WTC11 (cell line): ENCODE results near the gene GSTA3. TPM values are rescaled to one million over a fixed set of nuclear protein-coding genes. Genes with fewer than 3 reads are reported as not detected.

ENCODE experiments used
- ATAC-seq: fragments of 200-7000 bp; cut with Tn5 transposase; 2 replicates; pipeline ENCODE4 v1.10.0; 2021; ENCODE audit warnings: mild to moderate bottlenecking, moderate library complexity
- CTCF ChIA-PET: fragments of 300-600 bp; sonication (Branson Sonifier 250); formaldehyde crosslinking; loops from one replicate; lab custom pipeline; 2021; ENCODE audit warnings: antibody characterized with exemption; lab: Charles Lee
- POLR2A ChIA-PET: fragments of 350-600 bp; sonication (Branson Sonifier 250); formaldehyde crosslinking; loops from one replicate; lab custom pipeline; 2021; ENCODE audit warnings: antibody characterized with exemption; lab: Charles Lee
- DNase-seq: peaks from one replicate; pipeline ENCODE4 v3.0.0; 2021; ENCODE audit warnings: low spot score
- H3K27ac Mint-ChIP-seq: 2 replicates; pipeline ENCODE4 v1.8.0; 2021; ENCODE audit warnings: mixed read lengths
- H3K27me3 Mint-ChIP-seq: 2 replicates; pipeline ENCODE4 v1.8.0; 2021; ENCODE audit warnings: low read depth, mild to moderate bottlenecking, moderate library complexity, mixed read lengths
- H3K36me3 Mint-ChIP-seq: 2 replicates; pipeline ENCODE4 v1.8.0; 2021; ENCODE audit warnings: mixed read lengths
- H3K4me1 Mint-ChIP-seq: 2 replicates; pipeline ENCODE4 v1.8.0; 2022; ENCODE audit warnings: mixed read lengths
- H3K4me3 Mint-ChIP-seq: 2 replicates; pipeline ENCODE4 v1.8.0; 2021; ENCODE audit warnings: mild to moderate bottlenecking, moderate library complexity, mixed read lengths
- H3K9me3 Mint-ChIP-seq: 2 replicates; pipeline ENCODE4 v1.8.0; 2021; ENCODE audit warnings: mixed read lengths
- ERG ChIP-seq: fragments of 250-450 bp; sonication (Bioruptor Pico); IDR thresholded peaks from 2 replicates; pipeline ENCODE4 v1.8.0; 2021; ENCODE audit warnings: mild to moderate bottlenecking
- FOXK1 ChIP-seq: sonication (generic); formaldehyde crosslinking; IDR thresholded peaks from 2 replicates; pipeline ENCODE4 v1.8.0; 2022; ENCODE audit warnings: mild to moderate bottlenecking, moderate library complexity, missing genetic modification reagents
- GRHL2 ChIP-seq: fragments of 250-450 bp; sonication (Bioruptor Pico); IDR thresholded peaks from 2 replicates; pipeline ENCODE4 v1.8.0; 2022; ENCODE audit warnings: mild to moderate bottlenecking, moderate library complexity; ENCODE audit not compliant: insufficient replicate concordance, severe bottlenecking
- GTF2I ChIP-seq: fragments of 250-450 bp; sonication (Bioruptor Pico); conservative IDR thresholded peaks from 2 replicates; pipeline ENCODE4 v1.4.0; 2021; ENCODE audit warnings: mild to moderate bottlenecking
- HMGXB4 ChIP-seq: sonication (generic); formaldehyde crosslinking; IDR thresholded peaks from 2 replicates; pipeline ENCODE4 v1.8.1; 2023; ENCODE audit warnings: mild to moderate bottlenecking, moderate library complexity, missing genetic modification reagents
- IRF2 ChIP-seq: sonication (generic); formaldehyde crosslinking; IDR thresholded peaks from 2 replicates; pipeline ENCODE4 v1.8.0; 2022; ENCODE audit warnings: low read depth, missing genetic modification reagents, borderline replicate concordance
- JAZF1 ChIP-seq: fragments of 250-450 bp; sonication (Bioruptor Pico); IDR thresholded peaks from 2 replicates; pipeline ENCODE4 v1.9.0; 2021; ENCODE audit warnings: moderate library complexity, mild to moderate bottlenecking, inconsistent platforms
- KAT7 ChIP-seq: sonication (generic); formaldehyde crosslinking; IDR thresholded peaks from 2 replicates; pipeline ENCODE4 v1.8.1; 2023; ENCODE audit warnings: missing genetic modification reagents, mild to moderate bottlenecking, borderline replicate concordance
- NFATC4 ChIP-seq: fragments of 250-450 bp; sonication (Bioruptor Pico); IDR thresholded peaks from 2 replicates; pipeline ENCODE4 v1.9.0; 2021; ENCODE audit warnings: mild to moderate bottlenecking
- SMAD3 ChIP-seq: sonication (generic); formaldehyde crosslinking; IDR thresholded peaks from 2 replicates; pipeline ENCODE4 v1.8.0; 2022; ENCODE audit warnings: missing genetic modification reagents, mild to moderate bottlenecking, borderline replicate concordance
- SP1 ChIP-seq: sonication (generic); formaldehyde crosslinking; conservative IDR thresholded peaks from 2 replicates; pipeline ENCODE4 v1.8.1; 2022; ENCODE audit warnings: missing genetic modification reagents
- ZMAT4 ChIP-seq: fragments of 250-450 bp; sonication (Bioruptor Pico); IDR thresholded peaks from 2 replicates; pipeline ENCODE4 v1.9.0; 2021; ENCODE audit warnings: mild to moderate bottlenecking
- ZNF121 ChIP-seq: sonication (generic); formaldehyde crosslinking; IDR thresholded peaks from 2 replicates; pipeline ENCODE4 v1.8.0; 2023; ENCODE audit warnings: missing genetic modification reagents
- ZNF219 ChIP-seq: sonication (generic); formaldehyde crosslinking; IDR thresholded peaks from 2 replicates; pipeline ENCODE4 v1.8.0; 2023; ENCODE audit warnings: missing genetic modification reagents, mild to moderate bottlenecking, borderline replicate concordance
- ZNF281 ChIP-seq: sonication (generic); formaldehyde crosslinking; IDR thresholded peaks from 2 replicates; pipeline ENCODE4 v1.8.0; 2023; ENCODE audit warnings: mild to moderate bottlenecking, missing genetic modification reagents
- ZNF317 ChIP-seq: sonication (generic); formaldehyde crosslinking; IDR thresholded peaks from 2 replicates; pipeline ENCODE4 v1.8.1; 2023; ENCODE audit warnings: low read depth, mild to moderate bottlenecking, moderate library complexity, missing genetic modification reagents, borderline replicate concordance
- ZNF416 ChIP-seq: fragments of 250-450 bp; sonication (Bioruptor Pico); IDR thresholded peaks from 2 replicates; pipeline ENCODE4 v1.9.0; 2021; ENCODE audit warnings: mild to moderate bottlenecking, inconsistent platforms
- ZNF425 ChIP-seq: fragments of 250-450 bp; sonication (Bioruptor Pico); conservative IDR thresholded peaks from 2 replicates; pipeline ENCODE4 v1.9.0; 2021; ENCODE audit warnings: mild to moderate bottlenecking
- ZNF671 ChIP-seq: fragments of 250-450 bp; sonication (Bioruptor Pico); IDR thresholded peaks from 2 replicates; pipeline ENCODE4 v1.8.0; 2021; ENCODE audit warnings: mild to moderate bottlenecking
- total RNA-seq: library from RNA; stranded (reverse); gene quantifications from 3 replicates; pipeline ENCODE4 v1.2.3, GENCODE V29; 2021
- TF ChIP-seq, protein P1 (sequence below): sonication (generic); formaldehyde crosslinking; IDR thresholded peaks from 2 replicates; pipeline ENCODE4 v1.8.0; 2022; ENCODE audit warnings: mild to moderate bottlenecking, missing genetic modification reagents
- TF ChIP-seq, protein P2 (sequence below): sonication (generic); formaldehyde crosslinking; IDR thresholded peaks from 2 replicates; pipeline ENCODE4 v1.8.0; 2022; ENCODE audit warnings: mild to moderate bottlenecking, missing genetic modification reagents

The GSTA3 gene
- total RNA-seq, 1 experiment from 2014 or later = not detected

- ATAC-seq = no peak
- peaks cover 36% of the 10 kb centered on the region for H3K4me1 Mint-ChIP-seq
- CTCF ChIA-PET = no interaction called here
- H3K36me3 Mint-ChIP-seq = peaks cover 17% of the 10 kb centered on the region
- no peak overlapping the region for H3K27ac Mint-ChIP-seq
- POLR2A ChIA-PET = no interaction called here
- H3K9me3 Mint-ChIP-seq = peaks cover 25% of the 10 kb centered on the region
- H3K4me3 Mint-ChIP-seq = no peak overlapping the region
- TF ChIP-seq NFATC4 (no peak), GTF2I (CRISPR knock-in tag) (no peak), ZNF317 (CRISPR knock-in tag) (no peak), HMGXB4 (CRISPR knock-in tag) (no peak), JAZF1 (CRISPR knock-in tag) (no peak), GRHL2 (CRISPR knock-in tag) (no peak)
- TF ChIP-seq, protein P1, sequence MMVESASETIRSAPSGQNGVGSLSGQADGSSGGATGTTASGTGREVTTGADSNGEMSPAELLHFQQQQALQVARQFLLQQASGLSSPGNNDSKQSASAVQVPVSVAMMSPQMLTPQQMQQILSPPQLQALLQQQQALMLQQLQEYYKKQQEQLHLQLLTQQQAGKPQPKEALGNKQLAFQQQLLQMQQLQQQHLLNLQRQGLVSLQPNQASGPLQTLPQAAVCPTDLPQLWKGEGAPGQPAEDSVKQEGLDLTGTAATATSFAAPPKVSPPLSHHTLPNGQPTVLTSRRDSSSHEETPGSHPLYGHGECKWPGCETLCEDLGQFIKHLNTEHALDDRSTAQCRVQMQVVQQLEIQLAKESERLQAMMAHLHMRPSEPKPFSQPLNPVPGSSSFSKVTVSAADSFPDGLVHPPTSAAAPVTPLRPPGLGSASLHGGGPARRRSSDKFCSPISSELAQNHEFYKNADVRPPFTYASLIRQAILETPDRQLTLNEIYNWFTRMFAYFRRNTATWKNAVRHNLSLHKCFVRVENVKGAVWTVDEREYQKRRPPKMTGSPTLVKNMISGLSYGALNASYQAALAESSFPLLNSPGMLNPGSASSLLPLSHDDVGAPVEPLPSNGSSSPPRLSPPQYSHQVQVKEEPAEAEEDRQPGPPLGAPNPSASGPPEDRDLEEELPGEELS (CRISPR knock-in tag) = no peak
- H3K27me3 Mint-ChIP-seq = no peaks in the 10 kb centered on the region
- no peak for DNase-seq
Observed at GRCh38 chr6:52927451-52927850, 18.0 kb upstream of the GSTA3 start.

DNA sequence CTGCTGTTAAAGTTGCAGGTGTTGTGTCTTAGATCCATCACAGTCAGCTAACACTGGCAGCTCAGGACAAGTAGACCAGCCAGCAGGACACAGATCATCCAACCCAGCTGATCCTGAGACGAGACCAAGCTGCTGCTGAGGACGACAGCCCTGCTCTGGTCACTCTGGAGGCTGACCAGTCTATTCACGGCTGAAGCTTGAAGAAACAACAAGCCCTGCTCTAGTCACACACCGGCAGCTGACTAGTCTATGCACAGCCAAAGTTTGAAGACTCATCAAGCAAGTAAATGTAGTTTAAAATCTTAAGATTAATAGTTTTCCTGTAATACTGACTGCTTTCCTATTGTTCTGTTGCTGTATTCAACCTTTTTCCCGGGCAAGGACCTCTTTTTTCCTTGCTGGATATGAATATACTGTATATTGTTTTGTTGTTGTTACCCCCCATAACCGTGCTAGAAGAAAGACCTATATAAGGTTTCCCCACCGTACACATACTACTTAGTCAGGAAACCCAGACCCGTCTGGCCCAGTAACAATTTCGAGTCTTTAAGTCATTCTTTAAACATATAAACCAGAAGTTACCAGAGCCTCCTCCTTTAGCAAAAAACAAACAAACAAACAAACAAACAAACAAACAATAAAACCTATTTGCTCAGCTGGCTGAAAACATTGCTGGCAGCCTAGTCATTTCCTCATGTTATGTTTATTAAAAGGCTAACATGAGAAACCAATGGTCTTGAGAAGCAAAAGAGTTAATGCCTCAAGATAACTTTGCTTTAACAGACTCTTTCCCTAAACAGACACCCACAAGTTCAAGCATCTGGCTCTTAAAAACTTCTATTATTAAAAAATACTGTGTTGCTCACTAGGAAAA lies 16.7 kb upstream of the GSTA3 start:
- Mint-ChIP-seq H3K4me1 (peaks cover 42% of the 10 kb centered on the region), H3K9me3 (peaks cover 27% of the 10 kb centered on the region), H3K36me3 (peaks cover 17% of the 10 kb centered on the region), H3K27ac (no peak overlapping the region), H3K27me3 (no peaks in the 10 kb centered on the region), H3K4me3 (no peak overlapping the region)
- TF ChIP-seq ZNF219 (CRISPR knock-in tag) = no peak
- no peak for TF ChIP-seq KAT7 (CRISPR knock-in tag)
- no peak for TF ChIP-seq ZNF416 (CRISPR knock-in tag)
- no peak for TF ChIP-seq SMAD3 (CRISPR knock-in tag)
- TF ChIP-seq ZMAT4 (CRISPR knock-in tag) = no peak
- TF ChIP-seq IRF2 (CRISPR knock-in tag) = no peak
- no peak for TF ChIP-seq ZNF671 (CRISPR knock-in tag)
- TF ChIP-seq ERG (CRISPR knock-in tag) = no peak
- no peak for TF ChIP-seq FOXK1
- TF ChIP-seq ZNF425 (CRISPR knock-in tag) = no peak
- TF ChIP-seq ZNF121 (CRISPR knock-in tag) = no peak
- TF ChIP-seq, protein P2, sequence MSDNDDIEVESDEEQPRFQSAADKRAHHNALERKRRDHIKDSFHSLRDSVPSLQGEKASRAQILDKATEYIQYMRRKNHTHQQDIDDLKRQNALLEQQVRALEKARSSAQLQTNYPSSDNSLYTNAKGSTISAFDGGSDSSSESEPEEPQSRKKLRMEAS (CRISPR knock-in tag) = no peak
- TF ChIP-seq ZNF281 (CRISPR knock-in tag) = no peak
- TF ChIP-seq SP1 (CRISPR knock-in tag) = no peak
- ChIA-PET POLR2A (no interaction called here), CTCF (no interaction called here)
- no peak for DNase-seq
- ATAC-seq = no peak
